ENCODE measurements around the gene MEGF11.

MEGF11 gene

GRCh38 chr15:66115568-66116206, 137.9 kb downstream of the MEGF11 start:
- Histone ChIP-seq H3K27ac (no peak overlapping the region), H3K9me3 (ENCODE audit: control insufficient read depth, low read length) (no peaks in the 10 kb centered on the region), H3K36me3 (ENCODE audit: control insufficient read depth, insufficient read depth, low read length) (no peaks in the 10 kb centered on the region), H3K4me2 (ENCODE audit: low read length) (no peak overlapping the region), H2AFZ (no peak overlapping the region), H3K4me3 (ENCODE audit: low read depth, low read length) (no peak overlapping the region), H3K27me3 (ENCODE audit: control insufficient read depth, insufficient read depth, low read length) (no peaks in the 10 kb centered on the region), H3K4me1 (no peaks in the 10 kb centered on the region), H3K79me2 (no peaks in the 10 kb centered on the region), H3K9ac (no peak overlapping the region)
- no peak for TF ChIP-seq CTCF (IDR thresholded peaks at IDR 0.05)

- Histone ChIP-seq H3K9me3 (ENCODE audit: control insufficient read depth, low read length) (no peaks in the 10 kb centered on the region), H3K36me3 (ENCODE audit: control insufficient read depth, insufficient read depth, low read length) (no peaks in the 10 kb centered on the region), H2AFZ (no peak overlapping the region), H3K4me1 (no peaks in the 10 kb centered on the region), H3K79me2 (no peaks in the 10 kb centered on the region), H3K4me2 (ENCODE audit: low read length) (no peak overlapping the region), H3K27ac (no peak overlapping the region), H3K9ac (no peak overlapping the region), H3K27me3 (ENCODE audit: control insufficient read depth, insufficient read depth, low read length) (no peaks in the 10 kb centered on the region), H3K4me3 (ENCODE audit: low read depth, low read length) (no peak overlapping the region)
- no peak for TF ChIP-seq CTCF (IDR thresholded peaks at IDR 0.05)
These were observed 138.6 kb downstream of the MEGF11 start for GRCh38 chr15:66114863-66115425.

- no peak overlapping the region for H3K9ac ChIP-seq
- no peaks in the 10 kb centered on the region for H3K27me3 ChIP-seq (ENCODE audit: control insufficient read depth, insufficient read depth, low read length)
- no peaks in the 10 kb centered on the region for H3K36me3 ChIP-seq (ENCODE audit: control insufficient read depth, insufficient read depth, low read length)
- H3K4me3 ChIP-seq (ENCODE audit: low read depth, low read length): no peak overlapping the region
- no peak overlapping the region for H2AFZ ChIP-seq
- no peaks in the 10 kb centered on the region for H3K79me2 ChIP-seq
- H3K4me1 ChIP-seq: no peaks in the 10 kb centered on the region
- no peak for TF ChIP-seq CTCF (IDR thresholded peaks at IDR 0.05)
- no peak overlapping the region for H3K27ac ChIP-seq
- H3K9me3 ChIP-seq (ENCODE audit: control insufficient read depth, low read length): no peaks in the 10 kb centered on the region
- H3K4me2 ChIP-seq (ENCODE audit: low read length): no peak overlapping the region
These were observed 141.2 kb downstream of the MEGF11 start for GRCh38 chr15:66112388-66112787.

GRCh38 chr15:66111363-66111762, 142.2 kb downstream of the MEGF11 start:
- no peak overlapping the region for H3K4me2 ChIP-seq (ENCODE audit: low read length)
- no peaks in the 10 kb centered on the region for H3K36me3 ChIP-seq (ENCODE audit: control insufficient read depth, insufficient read depth, low read length)
- H3K9me3 ChIP-seq (ENCODE audit: control insufficient read depth, low read length): no peaks in the 10 kb centered on the region
- H3K27ac ChIP-seq: no peak overlapping the region
- H3K27me3 ChIP-seq (ENCODE audit: control insufficient read depth, insufficient read depth, low read length): no peaks in the 10 kb centered on the region
- H3K9ac ChIP-seq: no peak overlapping the region
- no peak overlapping the region for H3K4me3 ChIP-seq (ENCODE audit: low read depth, low read length)
- no peaks in the 10 kb centered on the region for H3K79me2 ChIP-seq
- no peaks in the 10 kb centered on the region for H3K4me1 ChIP-seq
- TF ChIP-seq CTCF (IDR thresholded peaks at IDR 0.05): no peak
- H2AFZ ChIP-seq: no peak overlapping the region

GRCh38 chr15:66110864-66111263, 142.7 kb downstream of the MEGF11 start:
- no peak overlapping the region for H3K27ac ChIP-seq
- no peak overlapping the region for H3K4me3 ChIP-seq (ENCODE audit: low read depth, low read length)
- H3K79me2 ChIP-seq: no peaks in the 10 kb centered on the region
- H3K4me1 ChIP-seq: no peaks in the 10 kb centered on the region
- H3K36me3 ChIP-seq (ENCODE audit: control insufficient read depth, insufficient read depth, low read length): no peaks in the 10 kb centered on the region
- H3K9ac ChIP-seq: no peak overlapping the region
- no peak overlapping the region for H3K4me2 ChIP-seq (ENCODE audit: low read length)
- no peak for TF ChIP-seq CTCF (IDR thresholded peaks at IDR 0.05)
- H2AFZ ChIP-seq: no peak overlapping the region
- H3K27me3 ChIP-seq (ENCODE audit: control insufficient read depth, insufficient read depth, low read length): no peaks in the 10 kb centered on the region
- no peaks in the 10 kb centered on the region for H3K9me3 ChIP-seq (ENCODE audit: control insufficient read depth, low read length)

Measured in parathyroid adenoma (tissue), 2 donors.